Calu3 (cell line): ENCODE measurements around the gene ADAMTS4. TPM values are rescaled to one million over a fixed set of nuclear protein-coding genes. Genes with fewer than 3 reads are reported as not detected.
A peak's percentile ranks its signal among the peaks of the same experiment; 100 is the strongest.

Experiments
- BruUV-seq: library from RNA; stranded (reverse); fragments of 400-500 nt; replicated peaks from 2 replicates; lab custom pipeline; 2021; lab: Mats Ljungman, UMichigan
- CTCF ChIA-PET: fragments of 300-600 bp; sonication (Branson Sonifier 250); formaldehyde crosslinking; loops from one replicate; lab custom pipeline; 2022; ENCODE audit warnings: antibody characterized with exemption; lab: Charles Lee
- DNase-seq: peaks from one replicate; pipeline ENCODE4 v3.0.0; 2022
- H3K27ac Mint-ChIP-seq: one replicate; pipeline ENCODE4 v1.8.0; 2022; ENCODE audit warnings: mixed read lengths; ENCODE audit not compliant: unreplicated experiment
- H3K27me3 Mint-ChIP-seq: one replicate; pipeline ENCODE4 v1.8.0; 2022; ENCODE audit warnings: mixed read lengths; ENCODE audit not compliant: unreplicated experiment
- H3K36me3 Mint-ChIP-seq: one replicate; pipeline ENCODE4 v1.8.0; 2022; ENCODE audit warnings: mild to moderate bottlenecking, moderate library complexity, mixed read lengths; ENCODE audit not compliant: insufficient read depth, unreplicated experiment
- H3K4me1 Mint-ChIP-seq: one replicate; pipeline ENCODE4 v1.8.0; 2022; ENCODE audit warnings: mild to moderate bottlenecking, low read depth, mixed read lengths; ENCODE audit not compliant: unreplicated experiment
- H3K4me3 Mint-ChIP-seq: one replicate; pipeline ENCODE4 v1.8.0; 2022; ENCODE audit warnings: mild to moderate bottlenecking, low read depth, moderate library complexity, mixed read lengths; ENCODE audit not compliant: unreplicated experiment
- H3K9me3 Mint-ChIP-seq: one replicate; pipeline ENCODE4 v1.8.0; 2022; ENCODE audit warnings: low read depth, mixed read lengths; ENCODE audit not compliant: unreplicated experiment
- CTCF ChIP-seq: fragments of 200-600 bp; IDR thresholded peaks from one replicate; pipeline ENCODE4 v1.8.0; 2022; ENCODE audit warnings: antibody characterized with exemption; ENCODE audit not compliant: unreplicated experiment
- intact Hi-C: fragments of 100-400 bp; cut with micrococcal nuclease; formaldehyde crosslinking; loops from one replicate; pipeline ENCODE4 v1.10.0; 2022; ENCODE audit not compliant: unreplicated experiment
- total RNA-seq: library from RNA; stranded (reverse); gene quantifications from 2 replicates; pipeline ENCODE4 v1.2.3, GENCODE V29; 2022

Gene ADAMTS4
- total RNA-seq, 1 experiment from 2014 or later: not detected

- TF ChIP-seq CTCF: no peak
- CTCF ChIA-PET: interaction anchor here (0.5 to 1.3 kb wide), 4 partner anchors 13 to 884 kb away, joined by 3 to 5 read pairs (median 3); partner anchors contain the start of gene PPOX
- intact Hi-C loops: no loop called here
- DNase-seq: no peak
- no TSS peak for BruUV-seq
- Mint-ChIP-seq H3K4me1 (peaks cover 21% of the 10 kb centered on the region), H3K27ac (peak overlapping the region; percentile 100), H3K36me3 (peaks cover 31% of the 10 kb centered on the region), H3K27me3 (no peaks in the 10 kb centered on the region), H3K9me3 (no peaks in the 10 kb centered on the region), H3K4me3 (peak overlapping the region; percentile 98)
Measured at GRCh38 chr1:161153176-161153575, 45.7 kb downstream of the ADAMTS4 start.

- Mint-ChIP-seq H3K36me3 (no peaks in the 10 kb centered on the region), H3K27ac (no peak overlapping the region), H3K4me3 (no peak overlapping the region), H3K27me3 (no peaks in the 10 kb centered on the region), H3K9me3 (no peaks in the 10 kb centered on the region), H3K4me1 (no peaks in the 10 kb centered on the region)
- DNase-seq: no peak
- intact Hi-C loops: no loop called here
- CTCF ChIA-PET: interaction anchor here (0.5 to 0.7 kb wide), 3 partner anchors 13 to 240 kb away, joined by 3 to 5 read pairs (median 5); no protein-coding TSS in a partner anchor
- BruUV-seq: no TSS peak
- no peak for TF ChIP-seq CTCF
Measured at GRCh38 chr1:161145832-161146231, 53.0 kb downstream of the ADAMTS4 start.

- intact Hi-C loops: no loop called here
- Mint-ChIP-seq H3K36me3 (no peaks in the 10 kb centered on the region), H3K9me3 (no peaks in the 10 kb centered on the region), H3K4me1 (peaks cover 9% of the 10 kb centered on the region), H3K27ac (no peak overlapping the region), H3K27me3 (no peaks in the 10 kb centered on the region), H3K4me3 (no peak overlapping the region)
- BruUV-seq: no TSS peak
- CTCF ChIA-PET: interaction anchor here (0.6 to 1.1 kb wide), 3 partner anchors 8 to 67 kb away, joined by 3 to 5 read pairs (median 3); partner anchors contain the start of gene USP21
- DNase-seq: no peak
- no peak for TF ChIP-seq CTCF
Measured at GRCh38 chr1:161140755-161141400, 58.0 kb downstream of the ADAMTS4 start.

GRCh38 chr1:161139766-161140165 lies 59.1 kb downstream of the ADAMTS4 start:
- no TSS peak for BruUV-seq
- CTCF ChIA-PET: no interaction called here
- intact Hi-C loops: loop anchor here (5.0 to 10.0 kb wide), 2 partner anchors 302 to 415 kb away; no protein-coding TSS in a partner anchor
- Mint-ChIP-seq H3K27ac (no peak overlapping the region), H3K4me3 (no peak overlapping the region), H3K9me3 (no peaks in the 10 kb centered on the region), H3K27me3 (no peaks in the 10 kb centered on the region), H3K36me3 (no peaks in the 10 kb centered on the region), H3K4me1 (peaks cover 9% of the 10 kb centered on the region)
- no peak for TF ChIP-seq CTCF
- DNase-seq: peak; percentile 74
